CD4-positive, alpha-beta T cell (primary cell): ENCODE measurements around the gene VAV2. TPM values are rescaled to one million over a fixed set of nuclear protein-coding genes. Genes with fewer than 3 reads are reported as not detected.

Experiments
- ATAC-seq: fragments of 200-7000 bp; cut with Tn5 transposase; one replicate; pipeline ENCODE4 v1.10.0; 2022; ENCODE audit warnings: mild to moderate bottlenecking; ENCODE audit not compliant: poor library complexity
- CTCF ChIA-PET: fragments of 350-600 bp; sonication (Branson Sonifier 250); formaldehyde crosslinking; loops from one replicate; lab custom pipeline; 2021; ENCODE audit warnings: antibody characterized with exemption, inconsistent platforms; lab: Charles Lee
- POLR2A ChIA-PET: fragments of 350-600 bp; sonication (Branson Sonifier 250); formaldehyde crosslinking; loops from one replicate; lab custom pipeline; 2021; ENCODE audit warnings: antibody characterized with exemption, inconsistent platforms; lab: Charles Lee
- DNase-seq, 14 experiments: peaks; one replicate each; pipeline ENCODE4 v3.0.0-alpha.2; 2013 to 2020; ENCODE audit warnings: mixed read lengths in 2 of 14
- H3K27ac ChIP-seq, 2 donors: one replicate each; pipeline versions ENCODE4 v1.5.1 to v1.7.0; 2013; ENCODE audit warnings: low read length in 2 of 2, low read depth in 1 of 2, mild to moderate bottlenecking in 1 of 2
- H3K27me3 ChIP-seq, 2 experiments: 1 replicate in 1 of 2; 2 replicates in 1 of 2; pipeline versions ENCODE4 v1.6.1 to v1.7.0; 2013; ENCODE audit warnings: low read length in 2 of 2, control low read depth in 1 of 2, mild to moderate bottlenecking in 1 of 2, moderate library complexity in 1 of 2; ENCODE audit not compliant: insufficient read depth in 2 of 2, control insufficient read depth in 1 of 2
- H3K36me3 ChIP-seq: one replicate; pipeline ENCODE4 v1.6.1; 2013; ENCODE audit warnings: low read length, control low read depth; ENCODE audit not compliant: insufficient read depth
- H3K4me1 ChIP-seq: one replicate; pipeline ENCODE4 v1.6.1; 2013; ENCODE audit warnings: low read length, control low read depth; ENCODE audit not compliant: insufficient read depth
- H3K4me3 ChIP-seq: one replicate; pipeline ENCODE4 v1.5.1; 2013; ENCODE audit warnings: mild to moderate bottlenecking, low read length, moderate library complexity
- H3K9me3 ChIP-seq, 2 experiments: 1 replicate in 1 of 2; 2 replicates in 1 of 2; pipeline versions ENCODE4 v1.6.1 to v1.7.0; 2013; ENCODE audit warnings: low read length in 2 of 2, mild to moderate bottlenecking in 2 of 2, control low read depth in 1 of 2, moderate library complexity in 1 of 2; ENCODE audit not compliant: control insufficient read depth in 1 of 2, insufficient read depth in 1 of 2
- H3K27ac Mint-ChIP-seq: one replicate; pipeline ENCODE4 v1.8.0; 2020; ENCODE audit warnings: mixed read lengths
- H3K27me3 Mint-ChIP-seq: one replicate; pipeline ENCODE4 v1.8.0; 2021; ENCODE audit warnings: mixed read lengths
- H3K36me3 Mint-ChIP-seq: one replicate; pipeline ENCODE4 v1.8.0; 2021; ENCODE audit warnings: low read depth, mixed read lengths
- H3K4me1 Mint-ChIP-seq: one replicate; pipeline ENCODE4 v1.8.0; 2021; ENCODE audit warnings: low read depth, mixed read lengths
- H3K4me3 Mint-ChIP-seq: one replicate; pipeline ENCODE4 v1.8.0; 2020; ENCODE audit warnings: mild to moderate bottlenecking, mixed read lengths
- H3K9me3 Mint-ChIP-seq: one replicate; pipeline ENCODE4 v1.8.0; 2020; ENCODE audit warnings: mixed read lengths
- intact Hi-C, 2 experiments: fragments of 100-400 bp; cut with DNase I in 1 of 2; cut with micrococcal nuclease in 1 of 2; formaldehyde crosslinking; loops; one replicate each; pipeline versions ENCODE4 v1.15.1 to v1.9.0; 2023 to 2025; cut with DNase I, micrococcal nuclease
- total RNA-seq, 174 experiments: library from RNA in 2 of 174; stranded (reverse) in 2 of 174; gene quantifications; one replicate each; pipeline ENCODE4 v1.2.3 and lab custom pipeline; 2021 to 2026
- TF ChIP-seq, protein P1 (sequence below): fragments of 200-600 bp; IDR thresholded peaks from one replicate; pipeline ENCODE4 v1.8.0; 2022; ENCODE audit warnings: antibody characterized with exemption, mild to moderate bottlenecking

VAV2 gene
- total RNA-seq, 2 experiments from 2014 or later = 1.6 to 1.7 TPM

DNA sequence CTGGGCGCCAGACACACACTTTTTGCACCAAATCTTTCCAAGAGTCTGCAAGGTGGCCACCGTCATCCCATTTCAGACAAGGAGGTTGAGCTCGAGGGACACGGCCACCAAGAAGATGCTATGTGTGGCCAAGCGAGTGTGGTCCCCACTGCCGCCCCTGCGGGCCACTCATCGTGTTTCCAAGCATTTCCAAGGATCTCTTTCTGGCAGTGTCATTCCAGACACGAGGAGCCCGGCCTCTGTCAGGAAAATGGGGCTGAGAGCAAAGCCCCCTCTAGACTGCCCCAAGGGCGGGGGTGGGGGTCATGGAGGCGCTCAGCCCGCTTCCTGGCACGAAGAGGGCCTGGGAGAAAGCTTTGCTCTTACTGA, 10.6 kb downstream of the VAV2 start:
- ATAC-seq (no peak), DNase-seq (no peak)
- Histone ChIP-seq H3K9me3 (no peaks in the 10 kb centered on the region), H3K27me3 (no peaks in the 10 kb centered on the region), H3K4me3 (no peak overlapping the region), H3K4me1 (no peaks in the 10 kb centered on the region), H3K27ac (no peak overlapping the region), H3K36me3 (no peaks in the 10 kb centered on the region)
- Mint-ChIP-seq H3K4me3 (no peak overlapping the region), H3K27me3 (no peaks in the 10 kb centered on the region), H3K27ac (no peak overlapping the region), H3K9me3 (no peaks in the 10 kb centered on the region), H3K36me3 (no peaks in the 10 kb centered on the region), H3K4me1 (no peaks in the 10 kb centered on the region)
- TF ChIP-seq, protein P1, sequence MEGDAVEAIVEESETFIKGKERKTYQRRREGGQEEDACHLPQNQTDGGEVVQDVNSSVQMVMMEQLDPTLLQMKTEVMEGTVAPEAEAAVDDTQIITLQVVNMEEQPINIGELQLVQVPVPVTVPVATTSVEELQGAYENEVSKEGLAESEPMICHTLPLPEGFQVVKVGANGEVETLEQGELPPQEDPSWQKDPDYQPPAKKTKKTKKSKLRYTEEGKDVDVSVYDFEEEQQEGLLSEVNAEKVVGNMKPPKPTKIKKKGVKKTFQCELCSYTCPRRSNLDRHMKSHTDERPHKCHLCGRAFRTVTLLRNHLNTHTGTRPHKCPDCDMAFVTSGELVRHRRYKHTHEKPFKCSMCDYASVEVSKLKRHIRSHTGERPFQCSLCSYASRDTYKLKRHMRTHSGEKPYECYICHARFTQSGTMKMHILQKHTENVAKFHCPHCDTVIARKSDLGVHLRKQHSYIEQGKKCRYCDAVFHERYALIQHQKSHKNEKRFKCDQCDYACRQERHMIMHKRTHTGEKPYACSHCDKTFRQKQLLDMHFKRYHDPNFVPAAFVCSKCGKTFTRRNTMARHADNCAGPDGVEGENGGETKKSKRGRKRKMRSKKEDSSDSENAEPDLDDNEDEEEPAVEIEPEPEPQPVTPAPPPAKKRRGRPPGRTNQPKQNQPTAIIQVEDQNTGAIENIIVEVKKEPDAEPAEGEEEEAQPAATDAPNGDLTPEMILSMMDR = no peak
- CTCF ChIA-PET = no interaction called here
- POLR2A ChIA-PET = no interaction called here
- intact Hi-C loops = no loop called here

DNA sequence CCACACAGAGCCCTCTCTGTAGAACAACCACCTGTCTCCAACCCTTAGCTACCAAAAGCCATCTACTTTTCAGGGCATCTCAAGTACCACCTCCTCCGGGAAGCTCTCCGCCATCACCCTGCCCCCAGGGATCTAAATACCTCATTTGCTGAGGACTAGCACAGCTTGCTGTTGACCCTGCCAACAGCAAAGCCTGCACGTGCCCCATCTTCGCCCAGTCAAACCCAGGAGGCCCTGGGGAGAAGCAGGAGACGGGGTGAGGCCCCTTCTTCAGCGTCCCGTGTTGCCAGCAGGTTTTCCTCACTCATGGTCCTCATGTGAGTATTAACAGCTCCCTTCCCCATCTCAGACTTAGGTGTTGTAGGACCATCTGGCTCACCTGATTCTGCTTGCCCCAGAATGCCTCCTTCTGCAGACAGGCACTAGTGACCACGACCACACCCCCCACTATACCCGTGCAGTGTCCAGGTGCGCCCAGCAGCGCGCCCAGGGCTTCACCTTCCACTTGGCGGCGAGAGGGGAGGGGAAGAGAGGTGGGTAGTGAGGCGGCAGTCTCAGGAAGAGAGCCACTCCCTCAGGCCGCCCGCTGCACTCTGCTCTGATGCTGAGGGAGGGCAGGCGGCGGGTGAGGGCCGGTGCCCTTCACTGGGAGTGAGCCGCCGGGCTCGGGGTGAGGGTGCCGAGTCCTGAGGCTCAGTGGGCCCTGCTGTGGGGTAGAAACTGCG, 11.1 kb downstream of the VAV2 start:
- TF ChIP-seq, protein P1 = no peak
- Histone ChIP-seq H3K4me3 (no peak overlapping the region), H3K27me3 (no peaks in the 10 kb centered on the region), H3K9me3 (no peaks in the 10 kb centered on the region), H3K36me3 (no peaks in the 10 kb centered on the region), H3K4me1 (no peaks in the 10 kb centered on the region), H3K27ac (no peak overlapping the region)
- Mint-ChIP-seq H3K36me3 (no peaks in the 10 kb centered on the region), H3K9me3 (no peaks in the 10 kb centered on the region), H3K27me3 (no peaks in the 10 kb centered on the region), H3K27ac (no peak overlapping the region), H3K4me1 (no peaks in the 10 kb centered on the region), H3K4me3 (no peak overlapping the region)
- ChIA-PET CTCF (no interaction called here), POLR2A (no interaction called here)
- DNase-seq (no peak), ATAC-seq (no peak)
- intact Hi-C loops = no loop called here

DNA sequence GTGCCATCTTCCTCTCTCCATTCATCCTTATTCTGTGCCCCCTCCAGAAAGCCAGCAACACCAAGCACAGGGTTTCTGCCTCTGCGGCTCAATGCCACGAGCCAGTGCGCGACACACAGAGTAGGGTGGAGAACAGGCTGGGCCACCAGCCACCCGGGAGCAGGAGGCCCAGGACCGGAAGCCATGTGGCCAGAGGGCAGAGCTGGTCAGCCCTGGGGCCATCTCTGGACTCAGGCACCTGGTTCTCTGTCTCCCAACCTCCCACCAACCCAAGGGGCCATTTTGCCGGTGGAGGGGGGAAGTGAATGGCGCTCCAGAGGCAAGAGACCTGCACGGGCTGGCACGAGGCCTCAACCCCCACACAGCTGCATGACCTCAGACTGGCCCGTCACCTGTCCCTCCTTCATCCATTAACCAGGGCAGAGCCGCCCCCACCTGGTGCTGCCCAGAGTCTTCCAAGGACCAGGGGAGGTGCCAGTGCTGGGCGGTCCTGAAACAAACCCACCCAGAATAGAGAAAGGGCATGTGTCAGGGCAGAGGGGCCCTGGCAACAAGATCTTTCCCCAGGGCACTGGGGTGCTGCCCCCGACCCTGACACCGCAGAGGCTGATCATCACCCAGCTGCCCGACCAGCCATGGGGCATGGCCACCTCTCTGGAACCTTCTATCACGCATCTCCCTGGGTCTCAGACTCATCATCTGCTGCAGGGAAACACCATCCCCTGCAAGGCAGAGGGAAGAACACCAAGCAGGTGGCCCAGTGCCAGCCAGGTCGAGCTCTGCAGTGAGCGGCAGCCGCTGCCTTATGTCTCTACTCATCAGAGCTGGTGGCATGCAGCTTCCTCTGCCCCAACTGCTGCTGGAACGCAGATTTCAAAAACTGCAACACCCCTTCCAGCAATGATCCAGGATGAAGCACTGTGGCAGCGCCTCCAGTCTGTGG, 11.9 kb downstream of the VAV2 start:
- ChIA-PET POLR2A (no interaction called here), CTCF (no interaction called here)
- H3K36me3 Mint-ChIP-seq = no peaks in the 10 kb centered on the region
- H3K27ac Mint-ChIP-seq = no peak overlapping the region
- Histone ChIP-seq H3K9me3 (no peaks in the 10 kb centered on the region), H3K27me3 (no peaks in the 10 kb centered on the region), H3K36me3 (no peaks in the 10 kb centered on the region), H3K27ac (no peak overlapping the region), H3K4me3 (no peak overlapping the region), H3K4me1 (no peaks in the 10 kb centered on the region)
- no peaks in the 10 kb centered on the region for H3K27me3 Mint-ChIP-seq
- no peaks in the 10 kb centered on the region for H3K4me1 Mint-ChIP-seq
- TF ChIP-seq, protein P1 = no peak
- no peaks in the 10 kb centered on the region for H3K9me3 Mint-ChIP-seq
- H3K4me3 Mint-ChIP-seq = no peak overlapping the region
- intact Hi-C loops = no loop called here
- ATAC-seq (no peak), DNase-seq (no peak)
